Fibroblast of gingiva (primary cell): ENCODE data around the gene PMAIP1.
"Not testable (repeated sequence)": the region's sequence is repeated elsewhere in the genome, so short reads cannot be mapped to it uniquely, and the experiment has no call there.

Source experiments
- DNase-seq: peaks from one replicate; pipeline ENCODE4 v3.0.0-alpha.2; 2011; ENCODE audit warnings: low read depth

PMAIP1 gene

DNA sequence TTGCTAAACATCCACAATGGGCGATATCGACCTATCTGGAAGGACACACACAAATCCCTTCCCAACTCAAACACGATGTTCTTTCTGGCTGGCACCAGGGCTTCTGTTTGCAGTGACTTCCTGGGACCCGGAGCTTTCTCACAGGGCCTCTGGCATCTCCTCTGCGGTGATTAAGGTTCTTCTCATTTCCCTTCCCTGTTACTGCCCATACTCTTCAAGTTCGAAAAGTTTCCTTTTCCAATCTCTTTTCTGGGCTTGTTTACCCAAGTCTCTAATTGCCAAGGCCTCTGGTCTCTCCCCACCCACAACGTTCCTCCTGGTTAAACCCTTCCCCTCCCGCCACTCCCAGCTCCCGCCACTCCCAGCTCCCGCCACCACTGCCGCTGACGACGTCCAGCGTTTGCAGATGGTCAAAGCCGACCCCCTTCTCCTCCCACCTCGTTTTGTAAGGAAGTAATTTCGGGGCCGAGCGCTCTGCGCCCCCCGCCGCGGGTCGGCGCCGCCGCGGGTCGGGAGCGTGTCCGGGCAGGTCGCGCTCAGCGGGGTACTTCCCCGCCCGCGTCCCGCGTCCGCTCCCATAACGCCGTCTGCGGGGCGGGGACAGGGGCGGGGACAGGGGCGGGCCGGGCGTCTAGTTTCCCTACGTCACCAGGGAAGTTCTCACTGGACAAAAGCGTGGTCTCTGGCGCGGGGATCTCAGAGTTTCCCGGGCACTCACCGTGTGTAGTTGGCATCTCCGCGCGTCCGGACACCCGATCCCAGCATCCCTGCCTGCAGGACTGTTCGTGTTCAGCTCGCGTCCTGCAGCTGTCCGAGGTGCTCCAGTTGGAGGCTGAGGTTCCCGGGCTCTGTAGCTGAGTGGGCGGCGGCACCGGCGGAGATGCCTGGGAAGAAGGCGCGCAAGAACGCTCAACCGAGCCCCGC, at the start of gene PMAIP1:
PMAIP1 (plus strand) TSS at position 699 of the 924 bp plus-strand sequence; CDS start at position 881, 182 bp downstream.
- peak; percentile 95 for DNase-seq

DNA sequence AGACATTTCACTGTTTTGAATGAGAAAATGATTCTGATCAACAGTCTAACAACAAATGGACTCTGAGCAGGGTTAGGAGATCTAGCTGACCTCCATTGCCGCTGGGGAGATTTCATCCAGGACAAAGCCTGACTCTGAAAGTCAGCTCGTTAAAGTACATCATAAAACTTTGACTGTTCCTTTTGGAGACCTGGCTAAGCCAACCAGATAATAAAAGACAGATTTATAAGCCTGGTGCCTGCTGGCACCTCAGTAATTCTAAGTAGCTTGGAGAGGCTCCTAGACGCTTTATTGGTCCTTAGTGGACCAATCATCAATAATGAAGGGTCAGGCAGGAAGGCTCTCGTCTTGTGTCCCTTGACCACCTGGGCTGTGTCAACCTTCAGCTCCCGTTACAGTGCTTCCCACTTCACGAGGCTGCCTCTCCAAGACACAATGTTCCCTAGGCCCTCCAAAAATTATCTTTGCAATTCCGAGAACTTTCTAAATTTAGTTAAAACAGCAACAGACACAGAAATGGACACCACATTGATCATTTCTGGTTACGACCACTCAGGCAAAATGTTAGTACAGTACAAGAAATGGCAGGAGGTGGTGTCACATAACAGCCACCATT, 47.9 kb upstream of the PMAIP1 start:
- no peak for DNase-seq

- no peak for DNase-seq
Measured at GRCh38 chr18:59852548-59852947, 47.2 kb upstream of the PMAIP1 start.

- no peak for DNase-seq
Measured at GRCh38 chr18:59853380-59853779, 46.4 kb upstream of the PMAIP1 start.

DNA sequence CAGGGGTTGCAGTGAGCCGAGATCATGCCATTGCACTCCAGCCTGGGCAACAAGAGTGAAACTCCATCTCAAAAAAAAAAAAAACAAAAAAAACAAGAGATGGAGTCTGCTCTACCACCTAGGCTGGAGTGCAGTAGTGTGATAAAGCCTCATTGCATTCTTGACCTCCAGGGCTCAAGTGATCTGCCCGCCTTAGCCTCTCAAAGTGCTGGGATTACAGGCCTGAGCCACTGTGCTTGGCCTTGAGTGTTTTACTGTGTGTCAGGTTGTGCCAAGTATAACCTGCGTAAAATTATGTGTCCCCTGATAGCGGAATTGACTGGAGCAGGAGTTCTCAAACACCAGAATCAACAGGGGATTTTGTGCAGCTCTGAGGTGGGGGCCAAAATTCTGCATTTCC, 45.8 kb upstream of the PMAIP1 start:
- not testable (repeated sequence) for DNase-seq

GRCh38 chr18:59861009-59861408, 38.8 kb upstream of the PMAIP1 start:
- DNase-seq, result no peak

GRCh38 chr18:59861963-59862819, 37.6 kb upstream of the PMAIP1 start:
- no peak for DNase-seq

DNA sequence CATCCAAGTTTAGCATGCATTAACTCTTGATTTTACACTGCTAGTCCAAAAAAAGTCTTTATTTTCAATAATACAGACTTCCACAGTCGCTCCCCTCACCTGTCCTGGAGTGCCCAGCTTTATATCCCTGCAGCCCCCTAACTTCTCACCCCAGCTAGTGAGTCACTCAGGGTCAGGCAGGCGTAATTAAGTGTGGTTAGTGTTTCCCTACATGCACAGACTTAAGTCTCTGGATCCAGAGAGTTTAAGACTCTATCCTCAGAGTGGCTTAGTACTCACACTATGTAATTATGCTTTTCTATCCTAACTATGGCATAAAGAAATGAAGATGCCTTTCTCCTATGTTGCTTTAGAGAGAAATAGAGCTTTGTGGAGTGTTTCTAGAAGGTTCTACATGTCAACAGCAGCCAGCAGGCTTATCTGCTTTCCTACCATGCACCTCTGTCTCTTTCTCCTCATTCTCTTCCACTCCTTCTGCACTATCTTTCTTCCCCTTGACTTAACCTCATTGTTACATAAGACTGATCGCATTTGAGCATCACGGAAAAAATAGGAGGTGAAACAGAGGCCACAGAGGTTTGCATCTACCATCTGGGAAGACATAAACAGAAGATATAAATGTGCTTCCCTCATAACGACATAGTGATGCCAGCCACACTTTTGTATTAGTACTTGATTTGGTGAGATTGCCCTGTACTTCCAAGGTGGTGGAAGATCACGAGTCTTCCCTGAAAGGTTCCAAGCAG, 34.4 kb upstream of the PMAIP1 start:
- DNase-seq, result no peak

DNA sequence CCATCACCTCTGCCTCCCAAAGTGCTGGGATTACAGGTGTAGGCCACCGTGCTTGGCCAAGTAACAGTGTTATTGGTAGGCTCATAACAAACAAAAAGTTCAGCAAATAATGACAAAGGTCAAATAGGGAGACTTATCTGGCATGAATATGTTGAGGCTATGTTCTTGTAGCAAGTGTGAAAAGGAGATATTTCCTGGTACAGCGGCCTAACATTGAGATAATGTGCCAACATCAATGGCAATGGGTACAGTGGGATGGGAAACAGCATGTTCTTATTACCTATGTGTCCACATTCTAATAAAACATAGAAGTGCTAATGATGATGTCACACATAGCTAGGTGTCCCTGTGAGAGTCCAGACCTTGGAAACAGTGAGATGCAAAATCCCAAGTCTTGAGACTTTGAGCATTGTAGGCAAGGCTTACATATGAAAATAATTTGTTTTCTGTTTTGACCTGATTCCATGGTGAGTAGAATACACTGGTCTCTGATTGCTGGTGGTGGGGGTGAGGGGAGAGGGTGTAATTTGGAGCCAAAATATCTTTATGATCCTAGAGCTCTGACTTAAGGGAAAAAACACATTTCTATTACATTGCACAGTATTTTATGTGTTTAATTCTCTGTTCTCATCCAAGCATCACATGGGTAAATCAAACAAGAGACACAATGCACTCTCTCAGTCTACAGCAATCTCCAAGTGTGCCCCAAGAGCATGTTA, 33.1 kb upstream of the PMAIP1 start:
- no peak for DNase-seq

- no peak for DNase-seq
Measured at GRCh38 chr18:59867337-59868104, 32.3 kb upstream of the PMAIP1 start.

- peak; percentile 27 for DNase-seq
Measured at GRCh38 chr18:59870623-59871130, 29.1 kb upstream of the PMAIP1 start.

- DNase-seq, result no peak
Measured at GRCh38 chr18:59871711-59872362, 28.0 kb upstream of the PMAIP1 start.

- no peak for DNase-seq
Measured at GRCh38 chr18:59873641-59874040, 26.2 kb upstream of the PMAIP1 start.

GRCh38 chr18:59874166-59874565, 25.6 kb upstream of the PMAIP1 start:
- peak; percentile 70 for DNase-seq

DNA sequence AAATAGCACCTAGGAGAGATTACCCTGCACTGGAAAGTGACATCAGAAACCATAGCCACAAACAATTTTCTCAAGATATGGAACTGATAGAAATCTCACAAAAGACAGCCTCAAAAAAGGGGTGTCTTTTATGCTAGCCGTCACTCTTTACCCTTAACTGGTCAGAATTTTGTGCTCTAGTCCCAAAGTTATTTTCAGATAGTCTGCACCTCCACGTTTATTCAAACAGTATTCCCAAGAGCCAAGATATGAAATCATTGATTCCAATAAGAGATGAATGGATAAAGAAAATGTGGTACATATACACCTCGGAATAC, 23.5 kb upstream of the PMAIP1 start:
- no peak for DNase-seq

GRCh38 chr18:59877361-59877760, 22.4 kb upstream of the PMAIP1 start:
- peak; percentile 12 for DNase-seq

- DNase-seq, result no peak
Measured at GRCh38 chr18:59878644-59879043, 21.2 kb upstream of the PMAIP1 start.

DNA sequence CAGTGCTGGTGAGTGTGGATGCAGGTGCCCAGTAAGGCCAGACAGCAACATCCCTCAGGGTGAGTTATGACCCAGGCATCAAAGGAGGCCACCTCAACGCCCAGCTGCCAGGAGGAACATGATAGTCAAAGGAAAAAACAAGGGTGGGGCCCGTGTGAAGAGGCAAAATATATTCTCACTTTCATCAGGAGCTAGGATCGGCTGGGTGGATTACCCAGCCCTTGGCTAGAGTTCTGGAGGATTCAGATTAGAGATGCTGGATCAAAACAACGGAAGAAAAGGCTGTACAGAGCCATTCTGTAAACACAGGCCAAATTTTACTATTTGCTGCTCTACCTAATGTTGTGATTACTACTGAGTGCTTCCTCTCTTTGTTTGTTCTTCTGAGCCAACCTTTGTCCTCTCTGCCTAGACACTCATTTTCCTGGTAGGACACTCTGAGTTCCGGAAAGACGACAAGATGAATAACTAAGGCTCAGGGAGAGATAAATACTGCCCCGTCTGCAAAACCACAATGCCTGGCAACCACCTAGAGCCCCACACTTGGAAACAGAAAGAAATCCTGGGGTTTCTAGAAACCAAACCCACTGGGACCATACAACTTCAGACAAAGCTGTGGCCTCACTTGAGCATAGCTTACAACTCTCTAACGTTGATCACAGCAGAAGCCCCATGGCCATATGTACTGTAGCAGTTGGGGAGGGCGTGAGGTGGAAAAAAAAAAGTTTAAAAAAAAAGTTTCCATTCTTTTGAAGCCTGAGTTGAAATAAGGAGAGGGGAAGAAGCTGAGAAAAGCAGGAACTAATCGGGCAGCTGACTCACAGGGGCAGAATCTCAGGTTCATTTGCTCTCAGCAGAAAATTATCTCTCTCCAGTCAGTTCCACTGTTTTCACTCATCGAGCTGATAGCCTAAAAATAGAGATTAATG, 17.8 kb upstream of the PMAIP1 start:
- DNase-seq, result peak; percentile 30

DNA sequence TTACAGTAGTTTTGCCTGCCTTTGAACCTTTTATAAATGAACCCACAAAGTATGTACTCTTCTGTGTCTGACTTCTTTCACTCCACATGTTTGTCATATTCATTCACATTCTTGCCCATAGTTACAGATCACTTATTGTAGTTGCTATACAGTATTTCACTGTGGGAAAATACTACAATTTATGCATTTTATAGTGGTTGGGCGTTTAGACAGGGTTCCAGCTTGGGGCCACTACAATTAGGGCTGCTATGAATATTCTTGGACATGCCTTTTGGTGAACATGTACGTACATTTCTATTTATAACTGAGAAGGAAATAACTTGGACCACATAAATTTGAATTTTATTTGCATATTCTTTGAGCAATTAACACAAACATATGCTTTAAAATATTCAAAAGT, 15.4 kb upstream of the PMAIP1 start:
- no peak for DNase-seq
